Panc1 (cell line): ENCODE results near the gene P2RY6.

Source experiments
- CTCF ChIP-seq: fragments of 450-650 bp; IDR thresholded peaks from 2 replicates; pipeline ENCODE4 v1.5.1; 2017; ENCODE audit warnings: mild to moderate bottlenecking
- POLR2AphosphoS5 ChIP-seq: IDR thresholded peaks from 2 replicates; pipeline ENCODE4 v1.6.1; 2012; ENCODE audit warnings: mild to moderate bottlenecking, low read depth, low read length, moderate library complexity
- TCF7L2 ChIP-seq: IDR thresholded peaks from 2 replicates; pipeline ENCODE4 v1.6.1; 2011; ENCODE audit warnings: mild to moderate bottlenecking, low read depth, low read length, inconsistent platforms

GRCh38 chr11:73245461-73245860 is 26.7 kb upstream of the P2RY6 start:
- TF ChIP-seq POLR2AphosphoS5 (no peak), CTCF (no peak), TCF7L2 (no peak)
